Measurements from ENCODE around the gene EEF1E1.

- TF ChIP-seq CTCF (IDR thresholded peaks at IDR 0.05) = no peak
- TF ChIP-seq POLR2A (IDR thresholded peaks at IDR 0.05) = no peak
These were observed 1.4 kb upstream of the EEF1E1 start for GRCh38 chr6:8103726-8104125.
